GM23338 (cell line): ENCODE results near the gene CASK. TPM values are rescaled to one million over a fixed set of nuclear protein-coding genes. Genes with fewer than 3 reads are reported as not detected.

Experiments
- ATAC-seq: fragments of 200-7000 bp; cut with Tn5 transposase; 3 replicates; pipeline ENCODE4 v1.9.1; 2020
- DNase-seq: peaks from one replicate; pipeline ENCODE4 v3.0.0-alpha.2; 2015; ENCODE audit warnings: low spot score
- H2AFZ ChIP-seq: fragments of 200-600 bp; sonication (generic); 2 replicates; pipeline ENCODE4 v1.8.0; 2016; ENCODE audit warnings: antibody characterized with exemption, mild to moderate bottlenecking, moderate library complexity
- H3F3A ChIP-seq: fragments of 200-600 bp; sonication (generic); replicated peaks from 2 replicates; pipeline ENCODE4 v1.8.0; 2017; ENCODE audit warnings: antibody characterized with exemption, mixed run types, low read depth
- H3K27ac ChIP-seq: fragments of 200-600 bp; sonication (generic); 2 replicates; pipeline ENCODE4 v1.6.1; 2016; ENCODE audit warnings: low read depth
- H3K27me3 ChIP-seq: fragments of 200-600 bp; sonication (generic); 2 replicates; pipeline ENCODE4 v1.8.0; 2016; ENCODE audit warnings: mild to moderate bottlenecking, mixed run types, moderate library complexity; ENCODE audit not compliant: insufficient read depth
- H3K36me3 ChIP-seq: fragments of 200-600 bp; sonication (generic); 2 replicates; pipeline ENCODE4 v1.8.0; 2016; ENCODE audit warnings: mild to moderate bottlenecking; ENCODE audit not compliant: insufficient read depth
- H3K4me1 ChIP-seq: fragments of 200-600 bp; sonication (generic); 2 replicates; pipeline ENCODE4 v1.8.0; 2016; ENCODE audit warnings: mild to moderate bottlenecking, moderate library complexity; ENCODE audit not compliant: insufficient read depth
- H3K4me2 ChIP-seq: fragments of 200-600 bp; sonication (generic); 2 replicates; pipeline ENCODE4 v1.7.1; 2017; ENCODE audit warnings: mixed run types
- H3K4me3 ChIP-seq: fragments of 200-600 bp; sonication (generic); 2 replicates; pipeline ENCODE4 v1.6.1; 2016; ENCODE audit warnings: mixed run types
- H3K79me2 ChIP-seq: fragments of 200-600 bp; sonication (generic); replicated peaks from 2 replicates; pipeline ENCODE4 v1.8.0; 2017; ENCODE audit warnings: mild to moderate bottlenecking; ENCODE audit not compliant: insufficient read depth
- H3K9me2 ChIP-seq: fragments of 200-600 bp; sonication (generic); 2 replicates; pipeline ENCODE4 v1.8.0; 2017; ENCODE audit not compliant: insufficient read depth
- H4K20me1 ChIP-seq: fragments of 200-600 bp; sonication (generic); replicated peaks from 2 replicates; pipeline ENCODE4 v1.8.0; 2017; ENCODE audit warnings: mild to moderate bottlenecking; ENCODE audit not compliant: insufficient read depth
- H3K27ac Mint-ChIP-seq: 2 replicates; pipeline ENCODE4 v1.8.0; 2020; ENCODE audit warnings: inconsistent platforms, mild to moderate bottlenecking, moderate library complexity, mixed read lengths
- H3K27me3 Mint-ChIP-seq: 3 replicates; pipeline ENCODE4 v1.8.0; 2022; ENCODE audit warnings: low read depth, mild to moderate bottlenecking, moderate library complexity, mixed read lengths, inconsistent platforms; ENCODE audit not compliant: insufficient read depth, poor library complexity
- H3K36me3 Mint-ChIP-seq: 3 replicates; pipeline ENCODE4 v1.8.0; 2021; ENCODE audit warnings: low read depth, mild to moderate bottlenecking, inconsistent platforms, moderate library complexity, mixed read lengths
- H3K4me1 Mint-ChIP-seq: 3 replicates; pipeline ENCODE4 v1.8.0; 2020; ENCODE audit warnings: mild to moderate bottlenecking, inconsistent platforms, mixed read lengths
- H3K4me3 Mint-ChIP-seq: 3 replicates; pipeline ENCODE4 v1.8.0; 2021; ENCODE audit warnings: moderate library complexity, mild to moderate bottlenecking, inconsistent platforms, mixed read lengths
- H3K9me3 Mint-ChIP-seq: 3 replicates; pipeline ENCODE4 v1.8.0; 2020; ENCODE audit warnings: moderate library complexity, mild to moderate bottlenecking, inconsistent platforms, mixed read lengths
- CREB1 ChIP-seq: fragments of 250-450 bp; sonication (Bioruptor Pico); IDR thresholded peaks from 2 replicates; pipeline ENCODE4 v1.5.0; 2020; ENCODE audit warnings: low read depth, mild to moderate bottlenecking, moderate library complexity
- EZH2 ChIP-seq: fragments of 200-600 bp; sonication (generic); IDR thresholded peaks from one replicate; pipeline ENCODE4 v1.8.0; 2017; ENCODE audit warnings: antibody characterized with exemption, mild to moderate bottlenecking, low read depth; ENCODE audit not compliant: unreplicated experiment
- EZH2phosphoT487 ChIP-seq: fragments of 200-600 bp; sonication (generic); IDR thresholded peaks from one replicate; pipeline ENCODE4 v1.8.1; 2018; ENCODE audit warnings: antibody characterized with exemption; ENCODE audit not compliant: unreplicated experiment
- JUNB ChIP-seq: IDR thresholded peaks from one replicate; pipeline ENCODE4 v1.6.1; 2016; ENCODE audit warnings: antibody characterized with exemption; ENCODE audit not compliant: unreplicated experiment
- NANOG ChIP-seq: IDR thresholded peaks from 2 replicates; pipeline ENCODE4 v1.6.1; 2016; ENCODE audit warnings: antibody characterized with exemption, borderline replicate concordance
- POLR2AphosphoS5 ChIP-seq: IDR thresholded peaks from 2 replicates; pipeline ENCODE4 v1.6.1; 2016; ENCODE audit warnings: antibody characterized with exemption, low read depth
- REST ChIP-seq: IDR thresholded peaks from one replicate; pipeline ENCODE4 v1.6.1; 2018; ENCODE audit warnings: antibody characterized with exemption; ENCODE audit not compliant: unreplicated experiment
- STAT1 ChIP-seq: IDR thresholded peaks from one replicate; pipeline ENCODE4 v1.6.1; 2016; ENCODE audit warnings: antibody characterized with exemption; ENCODE audit not compliant: unreplicated experiment
- ZNF114 ChIP-seq: fragments of 250-450 bp; sonication (Bioruptor Pico); IDR thresholded peaks from 2 replicates; pipeline ENCODE4 v1.5.0; 2020; ENCODE audit warnings: mild to moderate bottlenecking, moderate library complexity
- ZNF331 ChIP-seq: fragments of 250-450 bp; sonication (Bioruptor Pico); IDR thresholded peaks from 2 replicates; pipeline ENCODE4 v1.5.0; 2020; ENCODE audit warnings: low read depth, mild to moderate bottlenecking, moderate library complexity
- ZNF462 ChIP-seq: fragments of 250-450 bp; sonication (Bioruptor Pico); IDR thresholded peaks from 2 replicates; pipeline ENCODE4 v1.5.0; 2020; ENCODE audit warnings: mild to moderate bottlenecking, moderate library complexity
- polyA plus RNA-seq: library from polyadenylated mRNA; unstranded; fragments of >200 nt; fragmentation: Nextera tagmentation; extraction: Ambion mirVana; gene quantifications from 2 replicates; pipeline ENCODE4 v1.2.1, GENCODE V29; 2016
- total RNA-seq: library from RNA; depleted of rRNA; stranded (reverse); fragments of >200 nt; shearing (Covaris generic); gene quantifications from 2 replicates; pipeline ENCODE4 v1.2.3, GENCODE V29; 2014
- TF ChIP-seq, protein P1 (sequence below): IDR thresholded peaks from 2 replicates; pipeline ENCODE4 v1.6.1; 2016; ENCODE audit warnings: antibody characterized with exemption
- TF ChIP-seq, protein P2 (sequence below), 2 experiments: fragments of 200-600 bp in 1 of 2; sonication (generic) in 1 of 2; conservative IDR thresholded peaks; 2 replicates each; pipeline versions ENCODE4 v1.5.1 to v1.6.1; 2016 to 2017; ENCODE audit warnings: antibody characterized with exemption in 2 of 2, low read depth in 2 of 2, mild to moderate bottlenecking in 2 of 2, moderate library complexity in 1 of 2

CASK gene
- total and polyA plus RNA-seq, 2 experiments from 2014 or later, result 15.3 to 44.4 TPM

DNA sequence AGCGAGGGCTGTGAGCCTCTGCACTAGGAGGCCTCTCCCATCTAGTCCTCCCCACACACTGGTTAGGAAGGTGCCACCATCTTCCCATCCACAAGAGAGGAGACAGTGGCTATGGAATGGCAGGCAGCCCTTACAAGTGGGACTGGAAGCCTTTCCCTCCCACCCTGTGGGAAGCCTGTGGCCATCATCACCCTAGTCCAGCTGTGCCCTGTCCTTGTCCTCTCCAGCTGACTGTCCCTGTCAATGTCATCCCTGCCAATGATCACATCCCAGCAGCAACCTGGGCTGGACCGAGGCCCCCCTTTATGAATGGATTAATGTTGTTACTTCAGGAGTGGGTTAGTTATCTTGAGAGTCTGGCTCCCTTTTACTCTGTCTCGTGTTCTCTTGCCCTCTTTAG lies 423.4 kb downstream of the CASK start:
- peaks cover 2% of the 10 kb centered on the region; the same call in 1 of the 3 replicates for H3K9me3 Mint-ChIP-seq
- peaks cover 1% of the 10 kb centered on the region for H3K27me3 Mint-ChIP-seq
- H3K36me3 Mint-ChIP-seq, result peaks cover 3% of the 10 kb centered on the region; the same call in 1 of the 3 replicates

More for the DNA sequence above, 423.4 kb downstream of the CASK start:
- Histone ChIP-seq H3K4me1 (no peaks in the 10 kb centered on the region), H3K27ac (no peak overlapping the region), H3F3A (no peaks in the 10 kb centered on the region), H2AFZ (no peak overlapping the region), H3K79me2 (no peaks in the 10 kb centered on the region), H3K27me3 (no peaks in the 10 kb centered on the region), H3K4me2 (no peak overlapping the region), H3K9me2 (no peaks in the 10 kb centered on the region), H3K36me3 (no peaks in the 10 kb centered on the region), H4K20me1 (no peaks in the 10 kb centered on the region), H3K4me3 (no peak overlapping the region)
- TF ChIP-seq EZH2 (no peak), JUNB (no peak), CREB1 (no peak), REST (no peak), EZH2phosphoT487 (no peak), ZNF331 (CRISPR knock-in tag) (no peak), ZNF462 (CRISPR knock-in tag) (no peak), ZNF114 (no peak), NANOG (no peak), POLR2AphosphoS5 (no peak), STAT1 (no peak)
- TF ChIP-seq, protein P1, sequence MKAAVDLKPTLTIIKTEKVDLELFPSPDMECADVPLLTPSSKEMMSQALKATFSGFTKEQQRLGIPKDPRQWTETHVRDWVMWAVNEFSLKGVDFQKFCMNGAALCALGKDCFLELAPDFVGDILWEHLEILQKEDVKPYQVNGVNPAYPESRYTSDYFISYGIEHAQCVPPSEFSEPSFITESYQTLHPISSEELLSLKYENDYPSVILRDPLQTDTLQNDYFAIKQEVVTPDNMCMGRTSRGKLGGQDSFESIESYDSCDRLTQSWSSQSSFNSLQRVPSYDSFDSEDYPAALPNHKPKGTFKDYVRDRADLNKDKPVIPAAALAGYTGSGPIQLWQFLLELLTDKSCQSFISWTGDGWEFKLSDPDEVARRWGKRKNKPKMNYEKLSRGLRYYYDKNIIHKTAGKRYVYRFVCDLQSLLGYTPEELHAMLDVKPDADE, result no peak
- TF ChIP-seq, protein P2, sequence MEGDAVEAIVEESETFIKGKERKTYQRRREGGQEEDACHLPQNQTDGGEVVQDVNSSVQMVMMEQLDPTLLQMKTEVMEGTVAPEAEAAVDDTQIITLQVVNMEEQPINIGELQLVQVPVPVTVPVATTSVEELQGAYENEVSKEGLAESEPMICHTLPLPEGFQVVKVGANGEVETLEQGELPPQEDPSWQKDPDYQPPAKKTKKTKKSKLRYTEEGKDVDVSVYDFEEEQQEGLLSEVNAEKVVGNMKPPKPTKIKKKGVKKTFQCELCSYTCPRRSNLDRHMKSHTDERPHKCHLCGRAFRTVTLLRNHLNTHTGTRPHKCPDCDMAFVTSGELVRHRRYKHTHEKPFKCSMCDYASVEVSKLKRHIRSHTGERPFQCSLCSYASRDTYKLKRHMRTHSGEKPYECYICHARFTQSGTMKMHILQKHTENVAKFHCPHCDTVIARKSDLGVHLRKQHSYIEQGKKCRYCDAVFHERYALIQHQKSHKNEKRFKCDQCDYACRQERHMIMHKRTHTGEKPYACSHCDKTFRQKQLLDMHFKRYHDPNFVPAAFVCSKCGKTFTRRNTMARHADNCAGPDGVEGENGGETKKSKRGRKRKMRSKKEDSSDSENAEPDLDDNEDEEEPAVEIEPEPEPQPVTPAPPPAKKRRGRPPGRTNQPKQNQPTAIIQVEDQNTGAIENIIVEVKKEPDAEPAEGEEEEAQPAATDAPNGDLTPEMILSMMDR (conservative IDR thresholded peaks at IDR 0.05; ENCODE audit: low read depth in 2 of 2), result no peak
- Mint-ChIP-seq H3K27ac (no peak overlapping the region), H3K4me1 (no peaks in the 10 kb centered on the region), H3K4me3 (no peak overlapping the region)
- DNase-seq, result no peak
- ATAC-seq, result no peak
